GM21526 (cell line): ENCODE data around the gene XXYLT1.

ENCODE experiments used
- ATAC-seq: cut with Tn5 transposase; IDR thresholded peaks from one replicate; pipeline ENCODE4 v1.9.1; 2021; ENCODE audit warnings: moderate library complexity; ENCODE audit not compliant: unreplicated experiment, low FRiP score

XXYLT1 gene

DNA sequence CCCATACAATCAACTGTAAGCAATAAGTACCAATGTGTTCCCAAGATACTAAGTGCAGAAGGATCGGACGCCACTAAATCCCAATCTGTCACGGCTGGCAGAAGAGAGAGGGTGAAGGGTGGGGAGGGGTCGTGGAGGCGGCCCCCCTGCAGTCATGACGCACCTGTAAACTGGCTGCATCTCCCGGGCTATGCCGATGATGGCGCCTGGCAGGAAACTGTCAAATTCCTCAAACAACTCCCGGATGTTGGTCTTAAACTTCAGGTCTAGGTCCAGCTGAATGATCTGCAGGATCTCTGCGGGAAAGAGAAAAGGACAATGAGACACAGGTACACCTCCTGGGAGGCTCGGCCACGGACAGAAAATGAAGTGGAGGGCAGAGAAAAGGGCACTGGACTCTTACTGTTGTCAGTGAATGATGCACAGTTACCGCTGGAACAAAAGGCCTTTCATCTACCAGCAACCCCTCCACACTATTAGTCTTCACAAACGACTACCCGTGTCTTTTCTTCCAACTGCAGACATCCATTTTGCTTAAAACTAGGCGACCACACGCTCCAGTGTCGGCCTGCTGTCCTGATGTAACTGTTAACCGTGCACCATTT, 114.6 kb downstream of the XXYLT1 start:
- ATAC-seq, result no peak

DNA sequence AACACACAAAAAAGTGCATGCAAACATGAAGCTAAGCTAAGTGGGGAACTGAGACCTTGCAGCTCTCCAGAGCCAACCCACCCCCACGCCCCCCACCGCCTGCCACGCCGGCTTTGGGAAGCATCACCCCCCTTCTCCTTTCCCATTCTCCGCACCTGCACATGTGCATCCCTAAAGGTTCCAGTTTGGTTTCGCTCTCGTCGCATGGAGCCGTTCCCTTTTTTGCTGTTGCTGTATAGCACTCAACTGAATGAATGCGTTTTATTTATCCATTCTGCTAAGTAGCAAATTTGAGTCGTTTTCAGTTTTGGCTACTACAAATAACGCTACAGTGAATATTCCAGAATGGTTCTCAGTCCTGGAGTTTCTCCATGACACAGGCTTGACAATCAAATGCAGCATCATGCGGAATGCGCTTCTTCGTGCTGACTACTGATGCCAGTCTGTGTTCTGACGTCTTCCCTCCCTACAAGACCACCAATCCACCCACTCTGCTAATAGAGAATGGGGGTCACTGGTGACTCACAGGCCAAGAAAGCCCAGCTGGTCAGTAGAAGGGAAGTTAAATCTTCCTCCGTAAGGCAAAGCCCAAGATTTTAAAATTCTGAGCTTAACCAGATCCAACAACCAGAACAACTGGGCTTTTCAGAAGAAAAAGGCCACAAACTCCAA, 115.3 kb downstream of the XXYLT1 start:
- ATAC-seq, result no peak

DNA sequence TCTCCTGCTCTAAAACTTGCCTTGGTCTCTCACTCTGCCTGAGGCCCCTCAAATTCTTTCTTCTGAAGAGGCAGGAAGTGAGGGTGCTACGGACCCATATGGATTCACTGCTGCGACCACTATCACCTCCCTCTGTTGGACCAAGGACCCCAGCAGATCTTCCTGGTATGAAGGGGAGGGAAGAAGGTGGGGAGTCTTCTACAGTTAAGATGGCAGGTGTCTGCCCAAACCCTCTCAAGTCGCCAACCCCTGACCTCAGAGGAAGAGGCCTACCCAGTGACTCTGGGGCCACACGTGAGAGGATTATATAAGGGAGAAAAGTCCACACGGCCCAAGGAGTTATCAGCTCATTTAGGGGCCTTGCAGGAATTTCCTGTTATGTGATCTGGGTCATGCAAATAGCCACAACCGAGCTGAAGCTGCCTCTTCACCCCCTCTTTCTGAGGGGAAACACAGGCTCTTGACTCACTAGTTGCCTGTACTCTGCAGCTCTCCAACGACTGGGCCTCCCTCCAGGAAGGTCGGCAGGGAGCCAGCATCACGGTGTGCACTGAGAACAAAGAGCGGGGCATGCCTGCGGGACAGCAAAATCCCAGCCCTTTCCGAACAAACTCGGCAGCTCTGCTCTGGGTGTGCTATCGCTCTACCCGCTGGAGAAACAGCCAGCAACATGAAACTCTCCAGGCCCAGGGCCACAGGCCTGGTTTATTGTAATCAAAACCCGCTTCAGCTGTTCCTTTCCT, 116.0 kb downstream of the XXYLT1 start:
- ATAC-seq, result no peak

DNA sequence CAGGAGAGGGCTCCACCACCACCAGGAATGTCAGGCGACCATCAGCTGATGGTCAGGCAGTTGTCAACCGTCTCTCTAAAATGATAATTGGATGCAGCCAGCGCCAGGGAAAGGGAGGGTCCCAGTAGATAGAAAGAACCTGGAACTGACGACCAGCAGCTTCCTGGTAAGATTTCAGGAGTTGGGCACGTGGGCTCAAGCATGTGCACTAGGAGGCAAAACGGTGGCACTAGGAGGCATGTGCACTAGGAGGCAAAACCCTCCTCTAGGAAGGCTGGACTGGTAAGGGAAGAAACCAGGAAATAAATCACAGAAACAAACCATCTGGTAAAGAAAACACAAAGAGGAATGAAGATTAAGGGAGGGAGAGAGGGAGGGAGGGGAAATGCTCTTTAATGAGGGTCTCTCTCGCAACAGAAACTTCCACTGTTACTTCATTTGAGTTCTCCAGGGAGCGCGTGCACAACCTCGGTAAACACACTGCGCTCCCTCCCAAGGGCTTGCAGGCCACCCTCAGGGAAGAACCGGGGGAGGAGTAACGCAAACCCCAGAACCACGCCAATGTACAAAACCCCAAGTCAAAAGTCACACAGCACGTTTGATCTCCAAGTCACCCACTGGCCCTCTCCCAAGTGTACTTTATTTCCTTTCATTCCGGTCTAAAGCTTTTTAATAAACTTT, 116.7 kb downstream of the XXYLT1 start:
- ATAC-seq, result no peak

DNA sequence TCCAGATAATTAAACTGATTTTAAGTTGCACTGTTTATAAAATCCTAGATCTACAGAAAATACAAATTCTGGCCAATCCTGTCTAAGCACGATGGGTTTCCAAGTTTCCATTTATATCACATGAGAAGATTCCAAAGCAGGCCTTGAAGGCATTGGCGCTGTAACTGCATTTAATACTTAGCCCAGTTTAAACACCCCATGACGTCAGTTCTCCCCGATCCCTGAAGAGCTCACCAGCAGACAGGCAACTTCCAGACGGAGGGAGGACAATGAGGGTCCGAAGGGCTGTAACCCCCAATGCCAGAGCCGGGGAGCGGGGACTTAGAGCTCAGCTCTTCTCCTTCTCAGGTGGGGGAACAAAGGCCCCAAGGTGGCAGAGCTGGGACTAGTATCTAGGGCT, 117.3 kb downstream of the XXYLT1 start:
- no peak for ATAC-seq

DNA sequence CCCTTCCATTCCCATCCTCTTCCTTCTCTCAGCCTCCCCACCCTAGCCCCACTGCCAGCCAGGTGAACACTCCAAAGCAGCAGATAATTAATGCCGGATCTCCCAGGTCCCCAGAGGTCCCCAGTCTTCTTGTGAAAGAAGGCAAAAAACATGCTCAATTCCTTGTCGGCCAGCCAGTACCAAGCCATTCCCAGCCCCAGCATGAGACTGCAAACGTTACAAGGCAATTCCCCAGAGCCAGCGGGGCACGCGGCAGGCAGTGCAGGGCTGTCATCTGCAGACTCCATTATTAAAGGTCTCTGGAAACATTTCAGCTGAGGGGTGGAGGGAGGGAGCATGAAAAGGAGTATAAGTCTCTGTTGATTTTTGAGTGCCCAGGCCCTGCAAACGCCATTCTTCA, 117.8 kb downstream of the XXYLT1 start:
- no peak for ATAC-seq

DNA sequence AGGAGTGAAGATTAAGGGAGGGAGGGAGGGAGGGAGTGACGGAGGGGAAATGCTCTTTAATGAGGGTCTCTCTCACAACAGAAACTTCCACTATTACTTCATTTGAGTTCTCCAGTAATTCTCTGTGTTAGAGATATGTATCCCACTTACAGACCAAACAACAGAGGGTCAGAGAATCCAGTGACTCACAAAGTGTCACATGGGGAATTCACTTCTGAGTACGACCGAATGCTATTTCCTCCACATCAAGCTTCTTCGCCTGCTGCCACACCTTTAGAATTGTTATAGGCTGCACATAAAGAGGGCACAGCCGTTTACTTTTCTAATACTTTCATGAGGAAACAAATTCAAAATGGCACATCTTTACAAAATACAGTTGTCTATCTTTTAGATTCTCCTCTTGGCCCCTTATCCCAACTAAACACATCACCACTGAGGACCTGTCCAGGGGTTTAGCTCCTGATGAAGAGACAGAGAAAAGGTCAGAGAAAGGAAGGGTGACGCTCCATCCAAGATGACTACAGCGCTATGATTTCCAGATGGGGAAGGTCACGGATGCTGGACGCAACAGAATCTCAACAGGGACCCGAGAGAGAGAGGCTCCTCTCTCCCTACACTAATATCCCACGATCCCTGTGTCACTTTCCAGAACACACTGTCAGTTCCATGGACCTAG, 119.0 kb downstream of the XXYLT1 start:
- ATAC-seq, result no peak

DNA sequence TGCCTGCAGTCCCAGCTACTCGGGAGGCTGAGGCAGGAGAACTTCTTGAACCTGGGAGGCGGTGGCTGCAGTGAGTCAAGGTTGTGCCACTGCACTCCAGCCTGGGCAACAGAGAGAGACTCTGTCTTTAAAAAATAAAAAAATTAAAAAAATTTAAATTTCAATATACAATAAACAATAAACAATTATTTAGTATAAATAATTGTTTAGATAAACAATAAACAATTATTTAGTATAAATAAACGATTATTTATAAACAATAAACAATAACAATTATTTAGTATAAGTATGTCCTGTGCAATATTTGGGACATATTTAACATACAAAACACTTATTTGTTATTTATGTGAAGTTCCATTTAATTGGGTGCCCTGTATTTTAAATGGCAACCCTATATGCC, 119.6 kb downstream of the XXYLT1 start:
- ATAC-seq, result no peak

DNA sequence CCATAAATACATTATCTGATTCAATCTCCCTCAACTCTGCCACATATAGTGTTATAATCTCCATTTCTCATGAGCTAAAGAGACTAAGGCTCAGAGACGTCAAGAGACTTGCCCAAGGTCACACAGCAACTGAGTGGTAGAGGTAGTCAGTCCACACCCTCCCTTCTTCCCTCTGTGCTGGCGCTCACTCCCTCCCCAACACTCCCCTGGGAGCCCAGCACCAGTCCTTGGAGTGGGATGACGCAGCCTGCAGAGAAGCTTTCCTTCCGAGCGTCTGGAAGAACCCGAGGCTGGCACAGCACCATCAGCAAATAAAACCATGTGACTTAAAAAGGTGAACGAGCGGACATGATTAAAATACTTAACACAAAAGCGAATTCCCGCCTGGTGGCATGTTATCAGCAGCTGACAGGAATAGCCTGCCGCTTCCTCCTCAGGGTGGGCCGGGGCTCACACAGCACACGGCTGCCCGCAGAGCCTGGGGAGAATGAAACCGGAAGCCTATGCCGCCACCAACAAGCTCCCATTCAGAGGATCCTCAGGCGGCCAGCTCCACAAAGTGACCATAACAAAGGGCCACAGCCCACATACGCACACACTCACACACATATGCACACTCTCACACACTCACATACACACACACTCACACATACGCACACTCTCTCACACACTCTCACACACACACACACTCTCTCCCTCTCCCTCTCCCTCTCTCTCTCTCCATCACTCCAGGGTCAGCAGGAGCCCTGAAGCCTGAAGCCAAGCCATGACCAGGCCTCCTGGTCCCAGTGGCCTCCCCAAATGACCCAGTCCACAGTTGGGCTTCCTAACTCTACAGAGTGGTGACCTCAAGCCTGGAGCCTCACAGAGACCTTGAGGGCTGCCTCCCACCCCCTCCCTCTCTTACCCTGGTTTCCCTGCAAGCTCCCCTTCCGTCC, 120.5 kb downstream of the XXYLT1 start:
- ATAC-seq, result no peak

DNA sequence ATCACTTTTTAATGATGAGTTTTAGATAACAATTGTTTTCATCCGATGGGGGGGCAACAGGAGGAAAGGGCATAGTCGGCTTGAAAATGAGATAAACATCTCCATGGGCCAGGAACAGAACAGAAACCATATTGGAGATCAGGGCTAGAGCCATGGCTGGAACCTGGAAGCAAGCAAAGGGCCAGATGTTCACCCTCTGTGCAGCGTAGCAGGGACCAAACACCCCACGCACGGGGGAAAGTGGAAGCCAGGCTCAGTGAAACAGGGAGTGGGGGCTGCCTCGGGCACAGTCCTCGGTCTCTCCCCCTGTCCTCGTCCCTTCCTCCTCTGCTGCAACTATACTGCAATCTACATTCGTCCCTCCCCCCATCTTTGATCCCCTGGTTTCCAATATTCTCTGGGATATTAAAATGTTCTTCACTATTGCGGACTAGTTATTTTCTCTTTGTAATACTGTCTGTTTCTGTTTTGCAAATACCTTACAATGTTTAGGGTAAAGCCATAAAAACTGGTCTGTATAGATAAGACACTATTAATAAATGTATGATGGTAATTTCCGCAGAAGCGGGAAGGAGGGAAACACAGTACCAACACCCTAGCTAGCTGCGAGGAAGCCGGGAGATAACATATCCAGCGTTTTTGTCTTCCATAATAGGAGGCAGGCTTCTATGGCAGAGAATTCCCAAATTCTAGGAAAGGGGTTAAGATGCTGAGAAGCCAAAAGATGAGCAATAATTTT, 121.5 kb downstream of the XXYLT1 start:
- no peak for ATAC-seq

DNA sequence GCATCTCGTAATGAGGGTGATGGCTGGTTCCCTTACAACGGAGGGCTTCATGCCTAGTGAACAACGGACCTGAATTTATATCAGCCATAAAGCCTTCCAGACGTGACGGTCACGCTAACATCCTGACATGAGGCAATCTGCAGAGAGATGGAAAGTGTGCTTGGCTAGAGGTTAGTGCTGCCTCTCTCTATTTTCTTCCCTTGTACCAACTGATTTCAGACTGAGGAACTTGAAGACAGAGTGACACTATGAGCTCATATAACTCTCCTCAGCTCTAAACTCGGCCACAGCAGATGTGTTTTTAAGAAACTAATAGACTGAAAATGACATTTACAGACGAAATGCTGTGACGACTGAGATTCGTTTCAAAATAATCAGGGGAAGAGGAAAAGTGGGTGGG, 122.4 kb downstream of the XXYLT1 start:
- no peak for ATAC-seq

DNA sequence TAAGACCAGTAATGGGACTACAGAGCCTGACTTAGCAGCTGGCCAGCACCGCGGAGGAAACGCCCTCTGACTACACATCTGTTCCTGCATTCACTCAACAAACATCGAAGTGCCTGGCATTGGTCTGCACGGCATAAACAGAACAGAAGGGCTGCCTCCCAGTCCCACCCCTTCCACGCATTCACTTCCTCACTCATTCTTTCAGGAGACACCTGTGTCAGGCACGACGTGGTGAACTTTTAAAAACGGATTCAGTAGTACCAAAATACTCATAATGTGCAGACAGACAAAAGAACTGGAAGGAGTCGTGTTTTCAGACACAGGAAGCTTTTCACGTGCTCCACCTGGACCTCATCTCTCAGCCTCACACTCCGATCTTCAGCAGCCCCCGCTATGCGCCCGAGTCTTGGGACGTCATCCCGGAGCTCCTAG, 123.3 kb downstream of the XXYLT1 start:
- ATAC-seq, result peak; percentile 72

DNA sequence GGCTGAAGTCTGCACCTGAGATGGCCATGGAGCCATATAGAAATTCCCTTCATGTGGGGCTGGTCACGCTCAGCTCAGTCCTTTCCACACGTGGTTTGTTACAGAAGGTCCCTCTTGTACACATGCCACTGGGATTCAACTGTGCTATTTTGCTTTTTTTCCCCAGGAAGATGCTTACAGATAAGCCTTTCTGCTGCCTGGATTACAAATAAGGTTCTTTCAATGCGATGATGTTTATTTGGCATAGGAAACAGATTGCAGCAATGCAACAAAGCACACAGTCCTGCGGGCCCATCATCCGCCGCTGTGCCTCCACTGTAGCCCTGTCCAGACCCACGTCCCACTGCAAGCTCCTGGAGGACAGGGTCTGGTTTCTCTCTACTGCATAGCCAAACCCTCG, 124.8 kb downstream of the XXYLT1 start:
- ATAC-seq, result no peak

DNA sequence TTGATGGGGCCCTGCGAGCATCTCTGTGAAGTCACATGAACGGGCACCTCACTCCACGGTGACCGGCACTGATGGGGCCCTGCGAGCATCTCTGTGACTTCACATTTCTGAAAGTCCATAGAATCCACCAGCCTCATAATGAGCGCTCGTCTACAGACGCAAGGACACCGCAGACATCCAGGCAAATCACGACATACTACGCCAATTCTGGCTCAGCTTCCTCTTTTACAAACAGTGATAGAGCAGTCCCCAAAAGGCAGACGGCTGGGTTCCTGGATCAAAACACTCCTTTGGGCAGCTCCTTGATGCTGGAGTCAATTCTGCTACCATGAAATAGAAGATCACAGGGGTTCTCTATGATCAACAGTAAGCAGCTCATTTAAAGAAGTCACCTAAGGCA, 125.4 kb downstream of the XXYLT1 start:
- ATAC-seq, result no peak

DNA sequence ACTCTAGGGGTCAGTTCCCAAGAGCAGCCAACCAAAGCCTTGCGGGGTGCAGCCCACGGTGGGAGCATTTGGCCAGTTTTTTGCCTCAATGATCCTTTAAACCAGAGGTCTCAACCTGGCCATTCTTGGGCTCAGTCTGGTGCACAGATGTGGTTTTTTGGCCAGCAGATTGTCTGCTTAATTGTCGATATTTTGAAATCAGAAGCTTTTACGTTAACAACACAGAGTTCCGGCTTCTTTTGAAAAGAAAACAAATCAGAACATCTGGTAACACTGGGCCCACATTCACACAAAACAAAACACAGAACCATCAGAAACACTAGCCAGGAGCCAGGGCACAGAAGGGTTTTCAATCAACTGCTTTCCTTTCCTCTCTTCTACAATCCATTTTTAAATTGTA, 127.7 kb downstream of the XXYLT1 start:
- no peak for ATAC-seq

DNA sequence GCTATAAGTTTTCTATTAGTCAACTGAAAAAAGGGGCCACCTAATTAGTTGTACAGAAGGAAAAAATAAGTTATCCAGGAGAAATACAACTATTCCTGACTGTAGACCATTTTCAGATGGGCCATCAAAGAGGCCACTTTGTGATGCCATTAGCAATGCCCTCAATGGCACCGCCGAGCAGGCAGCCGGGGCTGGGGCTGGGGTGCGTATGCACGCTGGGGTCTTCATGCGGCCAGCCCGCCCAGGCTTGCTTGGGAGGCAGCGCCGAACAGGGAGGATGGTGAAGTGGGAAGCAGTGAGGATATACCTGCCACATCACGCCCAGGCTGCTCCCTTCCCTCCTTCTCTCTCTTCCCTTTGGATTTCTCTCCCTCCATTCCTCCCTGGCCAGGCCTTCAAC, 128.4 kb downstream of the XXYLT1 start:
- ATAC-seq, result no peak

DNA sequence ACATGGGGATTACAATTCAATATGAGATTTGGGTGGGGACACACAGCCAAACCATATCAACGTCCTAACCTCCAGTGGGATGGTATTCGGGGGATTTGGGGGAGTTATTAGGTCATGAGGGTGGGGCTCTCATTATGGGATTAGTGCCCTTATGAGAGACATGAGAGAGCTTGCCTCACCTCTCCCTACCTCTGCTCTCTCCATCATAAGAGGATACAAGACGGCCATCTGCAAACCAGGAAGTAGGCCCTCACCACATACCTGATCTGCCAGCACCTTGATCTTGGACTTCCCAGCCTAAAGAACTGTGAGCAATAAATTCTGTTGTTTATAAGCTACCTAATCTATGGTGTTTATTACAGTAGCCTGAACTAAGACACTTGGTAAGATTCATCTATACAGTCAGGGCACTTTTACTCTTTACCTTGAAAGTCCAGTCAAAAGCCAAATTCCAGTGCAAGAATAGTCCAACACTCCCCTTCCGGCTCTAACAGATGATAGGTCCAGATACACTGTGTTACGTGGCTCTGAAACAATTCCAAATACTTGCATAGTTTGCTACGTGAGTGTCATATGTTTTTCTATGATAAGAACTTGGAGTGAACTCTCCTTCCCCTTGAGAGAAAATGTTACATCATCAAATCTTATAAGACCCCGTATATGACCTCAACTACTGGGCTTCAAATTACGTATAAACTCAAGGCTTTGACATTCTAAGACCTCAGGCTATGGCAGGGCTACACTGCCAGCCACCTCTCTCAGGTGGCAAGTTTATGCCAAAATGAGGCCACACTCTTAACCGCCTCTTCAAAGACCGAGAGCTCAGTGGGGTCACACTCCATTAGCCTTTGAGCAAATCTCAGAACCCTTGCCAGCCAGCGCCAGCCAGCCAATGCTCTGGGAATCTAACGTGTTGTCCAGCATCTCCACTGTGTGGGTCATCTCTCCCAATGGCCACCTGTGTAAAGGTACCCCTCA, 129.9 kb downstream of the XXYLT1 start:
- no peak for ATAC-seq

DNA sequence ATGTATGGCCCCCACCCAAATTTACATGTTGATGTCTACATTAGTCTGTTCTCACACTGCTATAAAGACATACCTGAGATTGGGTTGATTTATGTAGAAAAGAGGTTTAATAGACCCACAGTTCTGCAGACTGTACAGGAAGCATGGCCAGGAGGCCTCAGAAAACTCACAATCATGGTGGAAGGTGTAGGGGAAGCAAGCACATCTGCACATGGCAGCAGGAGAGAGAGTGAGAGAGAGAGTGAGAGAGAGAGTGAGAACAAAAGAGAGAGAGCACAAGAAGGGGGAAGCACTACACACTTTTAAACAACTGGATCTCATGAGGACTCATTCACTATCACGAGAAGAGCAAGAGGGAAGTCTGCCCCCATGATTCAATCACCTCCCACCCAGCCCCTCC, 130.5 kb downstream of the XXYLT1 start:
- ATAC-seq, result no peak
